SU-DHL-6 (cell line): ENCODE results near the gene EPHB2.

Source experiments
- H2AFZ ChIP-seq: fragments of 200-600 bp; sonication (generic); 2 replicates; pipeline ENCODE4 v1.6.1; 2014; ENCODE audit warnings: low read depth, mild to moderate bottlenecking, moderate library complexity, mixed read lengths, antibody characterized with exemption, low read length; ENCODE audit not compliant: severe bottlenecking
- H3F3A ChIP-seq: fragments of 200-600 bp; shearing (Covaris generic); 2 replicates; pipeline ENCODE4 v1.6.0; 2016; ENCODE audit warnings: antibody characterized with exemption, mild to moderate bottlenecking; ENCODE audit not compliant: insufficient read depth
- H3K27ac ChIP-seq: fragments of 200-600 bp; sonication (generic); 2 replicates; pipeline ENCODE4 v1.5.1; 2016; ENCODE audit warnings: low read depth, mild to moderate bottlenecking, low read length, moderate library complexity, mixed read lengths
- H3K27me3 ChIP-seq: fragments of 200-600 bp; sonication (generic), shearing (Covaris generic); 2 replicates; pipeline ENCODE4 v1.6.0; 2014; ENCODE audit warnings: mild to moderate bottlenecking, low read length
- H3K36me3 ChIP-seq: fragments of 200-600 bp; sonication (generic); 2 replicates; pipeline ENCODE4 v1.6.1; 2014; ENCODE audit warnings: mild to moderate bottlenecking, low read length, mixed read lengths
- H3K4me2 ChIP-seq: fragments of 300-600, 200-600 bp; shearing (Covaris generic), sonication (generic); 2 replicates; pipeline ENCODE4 v1.6.0; 2014; ENCODE audit warnings: low read length, low read depth, mild to moderate bottlenecking; ENCODE audit not compliant: poor library complexity, severe bottlenecking
- H3K4me3 ChIP-seq: fragments of 200-600 bp; sonication (generic); 2 replicates; pipeline ENCODE4 v1.5.1; 2014; ENCODE audit warnings: antibody characterized with exemption, low read length, mild to moderate bottlenecking, mixed read lengths; ENCODE audit not compliant: insufficient read depth, poor library complexity, severe bottlenecking
- H3K79me2 ChIP-seq: fragments of 200-600 bp; sonication (generic); 2 replicates; pipeline ENCODE4 v1.6.1; 2014; ENCODE audit warnings: mild to moderate bottlenecking, low read length, moderate library complexity; ENCODE audit not compliant: insufficient read depth
- H3K9ac ChIP-seq: fragments of 200-600 bp; sonication (generic); 2 replicates; pipeline ENCODE4 v1.7.0; 2014; ENCODE audit warnings: mild to moderate bottlenecking, low read length
- H3K9me2 ChIP-seq: fragments of 200-600 bp; sonication (generic); replicated peaks from 2 replicates; pipeline ENCODE4 v1.6.1; 2014; ENCODE audit warnings: low read length; ENCODE audit not compliant: insufficient read depth
- H3K9me3 ChIP-seq: fragments of 200-600 bp; sonication (generic); 2 replicates; pipeline ENCODE4 v1.6.1; 2014; ENCODE audit warnings: low read length, mixed read lengths; ENCODE audit not compliant: insufficient read depth
- H4K20me1 ChIP-seq: fragments of 200-600 bp; sonication (generic); 2 replicates; pipeline ENCODE4 v1.6.1; 2014; ENCODE audit warnings: low read depth, mild to moderate bottlenecking, antibody characterized with exemption, low read length, moderate library complexity, mixed read lengths
- CTCF ChIP-seq: fragments of 200-600 bp; sonication (generic); IDR thresholded peaks from one replicate; pipeline ENCODE4 v1.5.1; 2017; ENCODE audit warnings: antibody characterized with exemption, mild to moderate bottlenecking, low read length, moderate library complexity; ENCODE audit not compliant: insufficient read depth, poor library complexity, severe bottlenecking
- EZH2phosphoT487 ChIP-seq: fragments of 200-600 bp; sonication (generic), shearing (Covaris generic); conservative IDR thresholded peaks from 2 replicates; pipeline ENCODE4 v1.6.1; 2018; ENCODE audit warnings: mild to moderate bottlenecking, antibody characterized with exemption, low read length, moderate library complexity, mixed read lengths

EPHB2 gene

GRCh38 chr1:22680726-22681125 is 29.9 kb upstream of the EPHB2 start:
- Histone ChIP-seq H3K36me3 (no peaks in the 10 kb centered on the region), H3K9me3 (no peaks in the 10 kb centered on the region), H3K27me3 (no peaks in the 10 kb centered on the region), H2AFZ (no peak overlapping the region), H3F3A (no peaks in the 10 kb centered on the region), H4K20me1 (no peaks in the 10 kb centered on the region), H3K4me3 (no peak overlapping the region), H3K9me2 (no peaks in the 10 kb centered on the region), H3K4me2 (no peak overlapping the region), H3K9ac (no peak overlapping the region), H3K27ac (no peak overlapping the region), H3K79me2 (no peaks in the 10 kb centered on the region)
- TF ChIP-seq CTCF: no peak
- no peak for TF ChIP-seq EZH2phosphoT487

GRCh38 chr1:22681556-22682276 is 28.9 kb upstream of the EPHB2 start:
- Histone ChIP-seq H3K36me3 (no peaks in the 10 kb centered on the region), H3K9me2 (no peaks in the 10 kb centered on the region), H3K4me3 (no peak overlapping the region), H3K79me2 (no peaks in the 10 kb centered on the region), H3K27ac (no peak overlapping the region), H3K9ac (no peak overlapping the region), H2AFZ (no peak overlapping the region), H3F3A (no peaks in the 10 kb centered on the region), H3K4me2 (no peak overlapping the region), H3K27me3 (no peaks in the 10 kb centered on the region), H3K9me3 (no peaks in the 10 kb centered on the region), H4K20me1 (no peaks in the 10 kb centered on the region)
- no peak for TF ChIP-seq EZH2phosphoT487
- no peak for TF ChIP-seq CTCF

GRCh38 chr1:22683547-22683946 is 27.1 kb upstream of the EPHB2 start:
- Histone ChIP-seq H3K27ac (no peak overlapping the region), H3F3A (no peaks in the 10 kb centered on the region), H3K27me3 (no peaks in the 10 kb centered on the region)

GRCh38 chr1:22685591-22686059 is 25.0 kb upstream of the EPHB2 start:
- no peaks in the 10 kb centered on the region for H3K27me3 ChIP-seq
- no peaks in the 10 kb centered on the region for H3F3A ChIP-seq
- no peaks in the 10 kb centered on the region for H4K20me1 ChIP-seq
- no peak overlapping the region for H3K9ac ChIP-seq
- H3K36me3 ChIP-seq: no peaks in the 10 kb centered on the region
- no peaks in the 10 kb centered on the region for H3K9me2 ChIP-seq
- no peak overlapping the region for H3K4me3 ChIP-seq
- no peaks in the 10 kb centered on the region for H3K9me3 ChIP-seq
- H2AFZ ChIP-seq: no peak overlapping the region
- no peaks in the 10 kb centered on the region for H3K79me2 ChIP-seq
- no peak overlapping the region for H3K27ac ChIP-seq
- H3K4me2 ChIP-seq: no peak overlapping the region
- TF ChIP-seq EZH2phosphoT487 (no peak), CTCF (no peak)

More at GRCh38 chr1:22683547-22683946, 27.1 kb upstream of the EPHB2 start:
- H2AFZ ChIP-seq: no peak overlapping the region
- H3K9ac ChIP-seq: no peak overlapping the region
- H3K9me2 ChIP-seq: no peaks in the 10 kb centered on the region
- H3K4me2 ChIP-seq: no peak overlapping the region
- H3K36me3 ChIP-seq: no peaks in the 10 kb centered on the region
- no peak for TF ChIP-seq EZH2phosphoT487
- H4K20me1 ChIP-seq: no peaks in the 10 kb centered on the region
- no peak overlapping the region for H3K4me3 ChIP-seq
- no peaks in the 10 kb centered on the region for H3K79me2 ChIP-seq
- no peaks in the 10 kb centered on the region for H3K9me3 ChIP-seq
